ENCODE results near the gene GAMT. TPM values are rescaled to one million over a fixed set of nuclear protein-coding genes. Genes with fewer than 3 reads are reported as not detected.

Gene GAMT
- total RNA-seq, 2 donors from 2014 or later, result 38.4 to 49.6 TPM

- no peaks in the 10 kb centered on the region for H3K27me3 ChIP-seq (ENCODE audit: control insufficient read depth, insufficient read depth, low read length, poor library complexity, severe bottlenecking)
- no peak overlapping the region for H3K9ac ChIP-seq (ENCODE audit: extremely low read depth, low read length, poor library complexity, severe bottlenecking)
- peak overlapping the region; percentile 77 for H3K4me3 Mint-ChIP-seq
- no peak overlapping the region for H3K27ac Mint-ChIP-seq
- H3K27me3 Mint-ChIP-seq (ENCODE audit: insufficient read depth), result no peaks in the 10 kb centered on the region
- no peak for DNase-seq
- H3K9me3 Mint-ChIP-seq, result peaks cover 1% of the 10 kb centered on the region
- peaks cover 9% of the 10 kb centered on the region for H3K4me1 Mint-ChIP-seq
- peaks cover 2% of the 10 kb centered on the region for H3K36me3 Mint-ChIP-seq (ENCODE audit: low read depth)
- H3K9me3 ChIP-seq (ENCODE audit: control insufficient read depth, low read length), result no peaks in the 10 kb centered on the region
- 25 to 88% methylated on average over 2 to 9 of the region's 9 CpGs for WGBS, 2 experiments (ENCODE audit: insufficient coverage in 1 of 2, insufficient read length in 1 of 2)
- H3K4me3 ChIP-seq (ENCODE audit: low read length), result no peak overlapping the region
- H3K36me3 ChIP-seq (ENCODE audit: control insufficient read depth, insufficient read depth, low read length), result peaks cover 3% of the 10 kb centered on the region
- no peaks in the 10 kb centered on the region for H3K4me1 ChIP-seq (ENCODE audit: control insufficient read depth, insufficient read depth, low read length)
- H3K27ac ChIP-seq (ENCODE audit: low read depth, low read length), result no peak overlapping the region
- no peak for TF ChIP-seq CTCF (conservative IDR thresholded peaks at IDR 0.05)
Measured at GRCh38 chr19:1383017-1383311, 18.4 kb downstream of the GAMT start.

GRCh38 chr19:1382250-1382649, 19.1 kb downstream of the GAMT start:
- no peaks in the 10 kb centered on the region for H3K27me3 ChIP-seq (ENCODE audit: control insufficient read depth, insufficient read depth, low read length, poor library complexity, severe bottlenecking)
- H3K4me1 ChIP-seq (ENCODE audit: control insufficient read depth, insufficient read depth, low read length), result no peaks in the 10 kb centered on the region
- peaks cover 3% of the 10 kb centered on the region for H3K36me3 ChIP-seq (ENCODE audit: control insufficient read depth, insufficient read depth, low read length)
- H3K27ac ChIP-seq (ENCODE audit: low read depth, low read length), result no peak overlapping the region
- Mint-ChIP-seq H3K27ac (no peak overlapping the region), H3K4me1 (peaks cover 9% of the 10 kb centered on the region), H3K9me3 (peaks cover 1% of the 10 kb centered on the region), H3K36me3 (ENCODE audit: low read depth) (peaks cover 7% of the 10 kb centered on the region), H3K4me3 (no peak overlapping the region), H3K27me3 (ENCODE audit: insufficient read depth) (no peaks in the 10 kb centered on the region)
- no peak overlapping the region for H3K4me3 ChIP-seq (ENCODE audit: low read length)
- no peak overlapping the region for H3K9ac ChIP-seq (ENCODE audit: extremely low read depth, low read length, poor library complexity, severe bottlenecking)
- WGBS, 2 experiments (ENCODE audit: insufficient coverage in 1 of 2, insufficient read length in 1 of 2), result 91 to 92% methylated on average over 1 to 3 of the region's 3 CpGs
- no peak for DNase-seq
- no peak for TF ChIP-seq CTCF (conservative IDR thresholded peaks at IDR 0.05)
- H3K9me3 ChIP-seq (ENCODE audit: control insufficient read depth, low read length), result no peaks in the 10 kb centered on the region

- H3K9me3 Mint-ChIP-seq, result peaks cover 1% of the 10 kb centered on the region
- Histone ChIP-seq H3K36me3 (ENCODE audit: control insufficient read depth, insufficient read depth, low read length) (peaks cover 11% of the 10 kb centered on the region), H3K9ac (ENCODE audit: extremely low read depth, low read length, poor library complexity, severe bottlenecking) (no peak overlapping the region), H3K27ac (ENCODE audit: low read depth, low read length) (no peak overlapping the region), H3K27me3 (ENCODE audit: control insufficient read depth, insufficient read depth, low read length, poor library complexity, severe bottlenecking) (no peaks in the 10 kb centered on the region), H3K9me3 (ENCODE audit: control insufficient read depth, low read length) (no peaks in the 10 kb centered on the region), H3K4me3 (ENCODE audit: low read length) (no peak overlapping the region), H3K4me1 (ENCODE audit: control insufficient read depth, insufficient read depth, low read length) (no peaks in the 10 kb centered on the region)
- no peak overlapping the region for H3K27ac Mint-ChIP-seq
- peaks cover 18% of the 10 kb centered on the region for H3K36me3 Mint-ChIP-seq (ENCODE audit: low read depth)
- 91 to 100% methylated on average over 4 to 12 of the region's 12 CpGs for WGBS, 2 experiments (ENCODE audit: insufficient coverage in 1 of 2, insufficient read length in 1 of 2)
- peaks cover 9% of the 10 kb centered on the region for H3K4me1 Mint-ChIP-seq
- no peaks in the 10 kb centered on the region for H3K27me3 Mint-ChIP-seq (ENCODE audit: insufficient read depth)
- TF ChIP-seq CTCF (conservative IDR thresholded peaks at IDR 0.05), result no peak
- DNase-seq, result no peak
- H3K4me3 Mint-ChIP-seq, result no peak overlapping the region
Measured at GRCh38 chr19:1379961-1380489, 21.3 kb downstream of the GAMT start.

Data from endodermal cell (in vitro differentiated cells).